NCI-H2107 treated with DMSO at 0.1 percent for 48 hours (cell line): ENCODE results near the gene ZNF691.

Experiments
- DNase-seq: peaks from one replicate; lab custom pipeline; 2025; ENCODE audit not compliant: unreplicated experiment; lab: John Stamatoyannopoulos, UW

Gene ZNF691

DNA sequence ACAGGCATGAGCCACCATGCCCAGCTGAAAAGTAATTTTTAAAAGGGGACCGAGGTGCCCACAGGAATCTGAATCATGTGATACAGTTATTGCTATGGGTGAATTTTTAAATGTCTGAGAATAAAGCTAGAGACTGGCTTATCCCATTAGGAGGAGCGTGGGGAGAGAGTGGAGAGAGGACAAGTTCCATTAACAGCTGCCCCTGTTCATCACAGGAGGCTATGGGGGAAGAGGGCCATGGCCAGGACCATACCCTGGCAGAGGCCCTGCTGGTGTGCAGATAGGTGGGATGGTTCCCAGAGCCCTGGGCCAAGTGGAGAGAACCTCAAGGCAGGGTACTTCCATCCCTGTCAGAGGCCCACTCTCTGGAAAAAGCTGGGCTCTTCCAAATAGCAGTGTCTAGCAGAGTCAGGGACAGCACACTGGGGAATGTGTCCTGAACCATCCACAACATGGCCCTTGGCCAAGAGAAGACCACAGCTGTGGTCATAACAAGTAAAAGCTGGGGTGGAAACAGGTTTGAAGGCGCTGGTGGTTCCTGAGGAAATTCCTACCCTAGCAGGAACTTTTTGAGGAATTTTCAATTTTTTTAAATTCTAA is 13.7 kb upstream of the ZNF691 start:
- no peak for DNase-seq

DNA sequence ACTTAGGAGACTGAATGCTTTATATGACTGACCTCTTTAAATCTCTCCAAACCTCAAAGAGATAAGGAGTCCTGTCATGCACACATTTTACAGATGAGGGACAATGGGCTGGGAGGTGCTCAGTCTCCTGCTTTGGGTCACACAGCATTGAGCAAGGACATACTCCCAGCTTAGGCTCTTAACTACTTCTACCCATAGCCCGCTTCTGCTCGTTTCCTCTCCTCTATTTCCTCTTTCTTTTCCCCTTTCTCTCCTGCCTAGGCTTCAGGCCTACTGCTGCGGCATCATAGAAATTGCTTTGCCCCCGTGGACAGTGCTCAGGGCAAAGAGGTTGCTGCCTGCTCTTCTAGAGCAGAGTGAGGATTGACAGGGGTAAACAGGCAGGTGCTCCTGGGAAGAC is 12.4 kb upstream of the ZNF691 start:
- DNase-seq: no peak

DNA sequence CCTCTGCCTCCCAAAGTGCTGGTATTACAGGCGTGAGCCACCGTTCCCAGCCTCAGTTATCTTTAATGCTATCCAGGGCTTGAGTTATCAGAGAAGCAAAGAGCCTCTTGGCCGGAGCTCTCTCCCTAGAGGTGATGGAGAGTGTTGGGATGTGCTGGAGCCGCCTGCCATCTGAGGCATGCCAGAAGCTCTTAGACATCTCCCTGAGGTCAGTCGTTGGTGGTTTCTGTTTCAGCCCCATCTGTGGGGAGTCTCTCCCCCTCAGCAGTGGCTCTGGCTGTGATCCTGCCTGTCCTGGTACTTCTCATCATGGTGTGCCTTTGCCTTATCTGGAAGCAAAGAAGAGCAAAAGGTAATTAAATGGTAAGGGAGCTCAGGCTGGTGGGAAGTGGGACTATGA is 11.6 kb upstream of the ZNF691 start:
- DNase-seq: no peak

DNA sequence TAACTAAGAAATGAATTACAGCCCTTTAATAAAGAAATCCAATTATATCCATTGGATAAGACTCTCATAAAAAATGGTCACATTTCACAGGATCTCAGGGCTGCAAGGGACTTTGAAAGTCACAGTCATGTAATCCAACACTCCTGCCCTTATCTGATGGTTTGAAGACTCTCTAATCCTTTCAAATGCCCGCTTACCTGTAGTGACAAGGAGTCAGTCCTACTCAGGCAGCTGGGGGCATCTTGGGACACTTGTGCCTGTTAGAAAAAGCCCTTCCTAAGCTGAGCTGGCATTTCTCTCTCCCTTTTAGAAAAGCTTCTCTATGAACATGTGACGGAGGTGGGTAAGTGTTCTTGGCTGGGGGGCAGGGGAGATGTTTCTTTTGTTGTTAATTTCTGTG is 11.0 kb upstream of the ZNF691 start:
- DNase-seq: no peak

GRCh38 chr1:42837709-42838108 is 8.7 kb upstream of the ZNF691 start:
- DNase-seq: no peak

GRCh38 chr1:42838482-42839190 is 7.8 kb upstream of the ZNF691 start:
- no peak for DNase-seq

DNA sequence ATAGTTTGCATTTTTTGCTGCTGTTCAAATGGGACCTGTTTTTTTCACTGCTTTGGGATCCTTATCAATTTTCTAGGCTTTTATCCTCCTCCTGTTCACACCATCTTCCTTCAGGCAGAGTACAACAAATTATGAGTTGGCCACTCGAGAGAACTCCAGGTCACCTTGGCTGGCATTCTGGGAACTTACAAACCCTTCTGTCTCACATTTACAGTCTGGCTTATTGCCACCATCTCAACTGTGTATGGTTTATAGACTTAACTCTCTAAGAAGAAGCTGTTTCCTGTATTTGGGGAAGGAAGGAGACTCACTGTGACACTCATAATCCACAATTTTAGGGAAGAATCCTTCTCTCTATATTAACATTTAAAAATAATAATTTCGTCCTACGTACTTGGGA is 5.4 kb upstream of the ZNF691 start:
- DNase-seq: no peak

- no peak for DNase-seq
Measured at GRCh38 chr1:42841440-42842147, 4.8 kb upstream of the ZNF691 start.

- no peak for DNase-seq
Measured at GRCh38 chr1:42844592-42845140, 1.7 kb upstream of the ZNF691 start.

GRCh38 chr1:42845193-42845592 is 1.2 kb upstream of the ZNF691 start:
- DNase-seq: no peak

DNA sequence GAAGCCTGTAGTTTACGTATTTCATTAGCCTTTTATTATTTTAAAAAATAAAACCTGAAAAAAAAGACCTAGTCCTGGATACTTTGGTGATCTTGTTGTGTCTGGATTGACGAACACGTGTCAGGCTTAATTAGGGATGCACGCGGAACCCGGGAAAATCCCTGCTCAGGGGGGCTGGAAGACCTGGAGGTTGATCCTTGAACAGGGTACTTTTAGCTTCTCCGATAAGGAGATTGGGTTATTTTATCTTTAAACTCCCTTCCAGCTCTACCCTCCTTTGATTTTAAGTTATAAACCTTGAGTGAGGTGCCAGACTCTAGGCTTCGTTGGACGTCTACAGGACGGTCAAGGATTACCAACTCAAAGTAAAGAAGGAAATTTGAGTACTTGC is 552 bp upstream of the ZNF691 start:
- no peak for DNase-seq

GRCh38 chr1:42847111-42847595 is 740 bp downstream of the ZNF691 start:
- no peak for DNase-seq

GRCh38 chr1:42847721-42848460 is 1.5 kb downstream of the ZNF691 start:
- DNase-seq: no peak

GRCh38 chr1:42848823-42849537 is 2.6 kb downstream of the ZNF691 start:
- no peak for DNase-seq

DNA sequence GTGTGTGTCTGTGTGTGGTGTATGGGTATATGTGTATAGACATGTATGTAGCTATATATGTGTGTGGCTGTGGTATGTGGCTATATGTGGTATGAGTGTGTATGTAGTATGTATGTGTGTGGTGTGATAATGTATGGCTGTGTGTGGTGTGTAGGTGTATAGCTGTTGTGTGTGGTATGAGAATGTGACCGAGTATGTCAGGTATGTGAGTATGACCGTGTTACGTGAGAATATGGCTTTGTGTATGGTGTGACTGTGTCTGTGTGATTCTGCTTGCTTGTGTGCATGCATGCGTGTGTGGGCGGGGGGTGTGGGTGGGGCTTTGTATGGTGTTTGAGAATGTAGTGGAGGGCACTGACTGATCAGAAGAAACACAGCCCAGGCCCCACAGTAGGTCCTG is 3.5 kb downstream of the ZNF691 start:
- DNase-seq: no peak

DNA sequence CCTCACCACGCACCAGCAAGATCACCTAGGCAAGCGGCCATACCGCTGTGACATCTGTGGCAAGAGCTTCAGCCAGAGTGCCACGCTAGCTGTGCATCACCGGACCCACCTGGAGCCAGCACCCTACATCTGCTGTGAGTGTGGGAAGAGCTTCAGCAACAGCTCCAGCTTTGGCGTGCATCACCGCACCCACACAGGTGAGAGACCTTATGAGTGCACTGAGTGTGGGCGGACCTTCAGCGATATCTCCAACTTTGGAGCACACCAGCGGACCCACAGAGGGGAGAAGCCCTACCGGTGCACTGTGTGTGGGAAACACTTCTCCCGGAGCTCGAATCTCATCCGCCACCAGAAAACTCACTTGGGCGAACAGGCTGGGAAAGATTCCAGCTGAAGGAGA is 5.0 kb downstream of the ZNF691 start:
- DNase-seq: no peak

GRCh38 chr1:42851960-42852607 is 5.7 kb downstream of the ZNF691 start:
- no peak for DNase-seq

DNA sequence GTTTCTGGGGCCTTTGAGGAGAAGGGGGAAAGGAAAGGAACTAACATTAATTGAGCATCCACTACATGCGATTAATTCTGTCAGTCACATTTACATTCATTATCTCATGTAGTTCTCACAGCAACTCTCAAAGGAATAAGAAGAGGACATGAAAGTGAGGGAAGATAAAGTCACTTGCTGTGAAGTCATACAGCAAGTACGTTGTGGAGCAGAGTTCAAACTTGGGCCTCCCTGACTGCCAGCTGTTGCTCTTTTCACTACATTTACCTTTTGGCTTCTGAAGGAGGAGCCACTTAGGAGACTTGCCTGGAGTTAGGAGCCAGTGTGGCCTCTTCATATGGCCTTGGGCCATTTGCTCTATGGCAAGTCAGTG is 6.2 kb downstream of the ZNF691 start:
- no peak for DNase-seq

DNA sequence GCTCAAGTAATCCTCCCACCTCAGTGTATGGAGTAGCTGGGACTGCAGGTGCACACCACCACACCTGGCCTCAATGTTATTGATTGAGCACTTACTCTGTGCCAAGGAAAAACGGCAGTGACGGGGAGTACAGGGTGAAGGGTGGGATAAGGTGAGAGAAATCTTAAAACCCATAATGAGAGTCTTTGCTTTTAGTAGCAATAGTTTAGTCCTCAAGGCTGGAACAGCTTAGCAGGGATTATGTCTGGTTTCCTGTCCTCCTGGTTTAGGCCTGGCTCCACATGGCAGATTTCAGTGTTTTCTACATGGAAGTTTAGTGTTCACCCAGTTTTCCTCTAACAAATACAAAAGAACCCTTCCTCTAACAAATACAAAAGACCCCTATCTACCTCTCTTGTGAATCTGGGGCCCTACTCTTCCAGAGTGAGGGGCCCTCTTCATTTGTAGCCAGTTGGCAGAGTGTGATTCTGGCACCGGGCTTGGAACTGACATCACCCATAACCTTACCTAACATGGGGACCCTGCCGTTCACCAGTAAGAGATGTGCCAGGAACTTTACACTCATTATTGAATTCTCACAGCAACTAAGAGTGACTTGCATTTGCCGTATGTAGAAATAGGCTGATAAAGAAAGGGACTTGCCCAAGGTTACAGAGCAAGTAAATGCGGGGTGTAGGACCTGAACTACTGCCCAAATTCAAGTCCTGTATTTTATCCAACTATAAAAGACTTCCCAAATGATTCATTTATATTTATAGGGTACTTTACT is 6.9 kb downstream of the ZNF691 start:
- no peak for DNase-seq
